ENCODE data around the gene C7orf57.

The C7orf57 gene

GRCh38 chr7:48109848-48110663 is 74.7 kb downstream of the C7orf57 start:
- H3K4me1 ChIP-seq (ENCODE audit: insufficient read depth, low read length) = no peaks in the 10 kb centered on the region
- H3K27me3 ChIP-seq (ENCODE audit: insufficient read depth, low read length) = no peaks in the 10 kb centered on the region
- H3K4me3 ChIP-seq (ENCODE audit: low read length) = no peak overlapping the region
- H3K9me3 ChIP-seq (ENCODE audit: low read length) = no peaks in the 10 kb centered on the region
- H3K36me3 ChIP-seq (ENCODE audit: insufficient read depth, low read length) = peaks cover 18% of the 10 kb centered on the region
- H2AFZ ChIP-seq (ENCODE audit: low read depth, low read length) = no peak overlapping the region

DNA sequence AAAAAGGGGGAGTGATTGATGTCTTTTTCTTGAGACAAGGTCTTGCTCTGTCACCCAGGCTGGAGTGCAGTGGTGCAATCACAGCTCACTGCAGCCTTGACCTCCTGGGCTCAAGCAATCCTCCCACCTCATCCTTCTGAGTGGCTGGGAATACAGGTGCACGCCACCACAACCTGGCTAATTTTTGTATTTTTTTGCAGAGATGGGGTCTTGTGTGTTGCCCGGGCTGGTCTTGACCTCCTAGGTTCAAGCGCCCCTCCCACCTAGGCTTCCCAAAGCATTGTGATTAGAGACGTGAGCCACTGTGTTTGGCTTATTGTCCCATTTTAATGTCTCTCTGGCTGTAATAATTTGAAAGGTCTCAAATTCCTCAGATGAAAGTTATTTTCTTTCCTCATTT is 75.5 kb downstream of the C7orf57 start:
- no peaks in the 10 kb centered on the region for H3K4me1 ChIP-seq (ENCODE audit: insufficient read depth, low read length)

More for the DNA sequence above, 75.5 kb downstream of the C7orf57 start:
- Histone ChIP-seq H3K27me3 (ENCODE audit: insufficient read depth, low read length) (no peaks in the 10 kb centered on the region), H3K36me3 (ENCODE audit: insufficient read depth, low read length) (peaks cover 18% of the 10 kb centered on the region), H2AFZ (ENCODE audit: low read depth, low read length) (no peak overlapping the region), H3K4me3 (ENCODE audit: low read length) (no peak overlapping the region), H3K9me3 (ENCODE audit: low read length) (no peaks in the 10 kb centered on the region)

Measured in neuron (in vitro differentiated cells).